GM04504 (cell line): ENCODE data around the gene ENTPD8.
"Not testable (repeated sequence)": the region's sequence is repeated elsewhere in the genome, so short reads cannot be mapped to it uniquely, and the experiment has no call there.

Source experiments
- DNase-seq: peaks from one replicate; pipeline ENCODE4 v3.0.0-alpha.2; 2012; ENCODE audit warnings: low read depth

The ENTPD8 gene

DNA sequence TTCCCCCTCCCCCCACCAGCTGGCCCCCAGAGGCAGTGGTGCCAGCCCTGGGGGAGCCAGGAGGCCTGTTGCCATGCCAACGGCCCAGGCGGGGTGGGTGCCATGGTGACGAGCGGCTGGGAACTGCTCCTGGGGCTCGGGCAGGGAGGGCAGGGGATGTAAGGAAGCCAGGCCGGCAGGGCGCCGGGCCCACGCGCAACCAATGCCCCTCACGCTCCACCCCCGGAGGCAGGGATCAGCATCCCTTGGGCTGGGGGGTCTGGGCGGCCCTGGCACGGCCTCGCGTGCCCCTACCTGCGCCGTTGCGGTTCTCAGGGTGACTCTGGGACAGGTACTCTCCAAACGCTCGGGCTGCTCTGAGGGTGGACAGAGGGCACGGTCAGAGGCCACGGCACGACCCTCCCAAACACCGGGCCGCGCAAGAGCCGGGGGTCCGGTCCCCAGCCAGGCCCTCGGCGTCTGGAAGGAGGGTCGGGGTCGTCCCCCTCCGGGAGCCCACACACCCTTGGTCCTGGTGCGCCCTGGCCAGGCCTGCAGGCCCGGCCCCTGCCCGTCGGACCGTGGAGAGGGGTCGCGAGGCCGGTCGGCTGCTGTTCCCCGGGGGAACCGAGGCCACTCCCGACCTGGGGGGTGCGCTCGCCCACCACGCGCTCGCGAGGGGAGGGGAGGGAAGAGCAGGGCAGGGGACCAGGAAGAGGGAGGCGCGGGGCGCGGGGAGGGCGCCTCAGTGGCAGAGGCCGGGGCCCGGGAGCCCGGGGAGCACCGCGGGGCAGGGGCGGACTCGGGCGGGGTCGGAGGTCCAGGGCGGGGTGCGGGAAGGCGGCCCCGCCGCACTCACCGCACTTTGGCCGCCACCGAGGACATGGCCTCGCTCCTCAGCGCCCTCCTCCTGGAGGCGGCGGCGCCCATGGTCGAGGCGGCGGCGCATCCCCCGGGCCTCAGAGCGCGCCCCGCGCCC is 17.3 kb upstream of the ENTPD8 start:
- no peak for DNase-seq

DNA sequence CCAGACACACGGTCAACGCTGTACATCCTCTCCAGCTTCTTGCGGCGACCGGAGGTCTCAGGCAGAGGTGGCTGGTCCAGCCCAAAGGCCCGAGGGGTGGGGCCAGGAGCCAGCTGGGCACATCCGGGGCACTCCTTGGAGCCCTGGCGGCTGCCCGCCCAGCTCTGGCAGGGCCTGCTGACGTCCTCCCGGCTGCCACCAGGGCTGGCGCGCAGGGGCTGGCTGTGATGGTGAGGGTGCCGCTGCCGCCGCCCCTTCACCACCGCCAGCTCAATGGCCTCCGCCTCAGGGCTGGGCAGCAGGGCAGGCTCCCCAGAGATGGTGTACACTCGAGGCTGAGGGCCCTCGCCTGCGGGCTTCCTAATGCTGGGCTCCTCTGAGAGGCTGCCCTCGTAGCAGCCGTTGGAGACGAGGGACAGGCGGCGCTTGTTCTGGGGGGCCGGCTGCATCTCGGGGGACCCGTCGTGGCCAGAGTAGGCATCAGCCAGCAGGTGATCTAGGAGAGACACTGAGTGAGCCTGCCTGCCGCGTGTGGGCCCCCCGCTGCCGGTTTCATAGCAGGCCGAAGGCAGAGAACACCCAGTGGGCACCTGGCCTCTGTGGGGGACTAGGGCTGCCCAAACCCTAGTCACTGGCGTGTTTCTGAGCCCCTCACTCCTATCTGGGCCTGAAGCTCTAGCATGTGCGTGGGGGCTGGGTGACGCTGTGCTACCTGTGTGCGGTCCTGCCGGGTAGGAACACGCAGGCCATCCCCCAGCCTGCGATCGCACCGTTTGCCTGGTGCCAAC is 16.4 kb upstream of the ENTPD8 start:
- DNase-seq = no peak

DNA sequence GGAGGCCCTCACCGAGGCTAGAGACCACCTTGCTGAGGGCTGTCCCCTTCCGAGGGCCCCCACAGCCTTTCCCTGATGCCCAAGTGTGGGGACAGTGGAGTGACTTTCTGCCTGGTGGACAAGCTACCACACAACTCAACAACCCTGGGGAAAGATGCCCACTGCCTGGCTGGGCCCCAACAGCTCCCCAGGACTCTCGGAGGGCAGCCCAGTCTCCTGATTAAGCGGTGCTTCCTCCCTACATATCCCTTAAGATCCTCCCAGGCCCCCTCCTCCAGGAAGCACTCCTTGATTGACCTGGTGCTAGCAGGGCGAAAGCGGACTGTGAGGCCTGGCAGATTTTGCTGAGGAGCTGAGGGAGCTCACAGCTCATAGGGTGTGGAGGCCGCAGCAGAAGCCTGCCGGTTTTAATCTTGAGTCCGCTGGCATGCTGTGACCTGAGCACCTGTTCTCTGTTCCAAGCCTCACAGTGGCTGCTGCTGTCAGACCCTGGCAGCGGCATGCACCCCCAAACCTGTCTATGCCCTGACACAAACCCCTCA is 15.8 kb upstream of the ENTPD8 start:
- no peak for DNase-seq

DNA sequence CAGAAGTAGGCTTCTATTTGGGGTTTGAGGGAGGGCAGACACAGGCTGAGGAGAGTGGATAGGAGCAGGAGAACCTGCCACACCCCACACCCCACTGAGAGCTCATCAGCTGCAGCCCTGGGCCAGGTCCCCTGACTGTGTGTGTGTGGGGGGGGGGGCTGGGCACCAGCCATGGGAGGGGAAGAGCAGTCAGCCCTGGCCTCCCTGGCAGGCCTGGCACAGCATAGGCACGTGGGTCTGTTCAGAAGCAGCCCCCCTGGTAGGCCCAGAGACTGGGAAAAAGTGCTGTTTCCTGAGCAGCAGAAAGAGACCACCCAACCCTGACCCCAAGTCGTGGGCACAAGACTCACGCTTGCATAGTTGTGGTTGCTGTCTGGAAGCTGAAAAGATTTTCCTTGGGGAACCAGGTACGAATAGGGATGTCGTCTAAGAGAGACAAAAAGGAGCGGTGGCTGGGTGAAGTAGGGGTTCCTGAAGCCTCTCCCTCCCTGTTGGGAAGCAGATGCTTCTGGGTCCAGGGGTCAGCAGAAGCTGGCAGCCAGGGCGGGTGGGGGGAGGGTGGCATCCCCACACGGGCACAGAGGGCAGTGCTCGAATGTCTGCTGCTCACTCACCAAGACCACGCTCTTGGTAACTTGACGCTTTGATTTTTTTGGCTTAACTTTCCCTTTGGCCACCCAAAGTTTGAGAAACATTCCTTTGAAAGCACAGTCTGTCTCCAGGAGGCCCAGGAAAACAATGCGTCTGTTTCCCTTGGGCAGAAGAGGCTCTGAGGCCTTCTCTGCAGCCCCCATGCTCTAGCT is 15.1 kb upstream of the ENTPD8 start:
- no peak for DNase-seq

DNA sequence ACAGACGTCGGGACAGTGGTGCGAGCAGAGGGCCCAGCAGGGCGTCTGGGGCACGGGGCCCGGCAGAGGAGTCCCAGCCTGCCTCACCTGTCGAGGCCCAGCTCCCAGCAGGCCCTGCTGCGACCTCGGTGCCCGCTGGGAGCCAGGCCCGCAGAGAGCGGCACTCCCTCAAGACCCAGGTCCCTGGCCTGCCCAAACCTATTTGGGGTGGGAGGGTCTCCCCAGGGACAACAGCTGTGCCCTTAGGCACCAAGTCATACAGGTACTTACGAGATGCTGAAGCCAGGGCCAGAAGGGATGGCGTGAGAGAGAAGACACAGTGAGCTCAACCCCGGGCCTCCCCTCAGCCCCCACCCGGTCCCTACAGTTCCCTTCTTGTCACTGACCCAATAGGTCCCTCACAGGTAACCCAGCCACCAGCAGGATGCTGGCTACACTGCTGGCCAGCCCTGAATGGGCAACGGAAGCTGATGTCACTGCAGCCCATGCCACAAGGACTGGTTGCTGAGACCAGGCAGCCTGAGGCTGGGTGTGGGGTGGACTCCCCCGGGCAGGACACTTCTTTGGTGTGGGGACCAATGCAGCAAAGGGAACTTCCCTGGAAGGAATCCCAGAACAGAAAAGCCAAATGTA is 14.3 kb upstream of the ENTPD8 start:
- DNase-seq = no peak

DNA sequence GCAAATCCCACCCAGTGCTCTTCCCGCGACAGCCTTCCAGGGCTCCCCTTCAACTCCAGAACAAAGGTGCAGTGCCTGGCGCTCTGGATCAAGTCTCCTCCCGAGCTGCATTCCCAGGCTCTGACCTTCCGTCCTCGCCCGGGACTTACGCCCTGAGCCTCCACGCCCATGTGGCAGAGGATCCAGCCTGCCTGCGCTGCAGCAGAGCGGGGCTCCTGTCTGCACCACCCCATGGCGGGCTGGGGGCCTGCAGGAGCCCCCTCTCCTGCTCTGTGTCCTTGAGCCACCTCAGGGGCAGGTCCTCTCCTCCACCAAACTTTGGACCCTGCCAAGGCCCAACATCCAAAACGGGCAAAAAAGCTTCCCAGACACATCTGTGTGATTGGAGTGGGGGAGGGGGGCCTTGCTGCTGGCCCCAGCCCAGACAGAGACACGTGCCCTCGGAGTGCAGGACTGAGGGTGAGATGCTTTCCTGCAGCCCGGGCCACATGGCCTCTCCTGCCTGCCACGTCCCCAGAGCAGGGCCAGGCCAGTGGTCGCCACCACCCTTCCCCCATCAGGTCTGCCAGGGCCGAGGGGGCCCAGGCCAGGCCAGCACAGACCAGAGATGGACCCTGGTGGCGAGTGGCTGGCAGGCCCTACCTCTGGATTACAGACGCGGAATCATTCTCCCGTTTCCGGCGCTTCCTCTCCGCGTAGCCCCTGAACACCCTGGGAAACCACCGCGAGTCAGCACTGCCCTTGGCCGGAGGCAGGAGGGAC is 13.6 kb upstream of the ENTPD8 start:
- DNase-seq = no peak

DNA sequence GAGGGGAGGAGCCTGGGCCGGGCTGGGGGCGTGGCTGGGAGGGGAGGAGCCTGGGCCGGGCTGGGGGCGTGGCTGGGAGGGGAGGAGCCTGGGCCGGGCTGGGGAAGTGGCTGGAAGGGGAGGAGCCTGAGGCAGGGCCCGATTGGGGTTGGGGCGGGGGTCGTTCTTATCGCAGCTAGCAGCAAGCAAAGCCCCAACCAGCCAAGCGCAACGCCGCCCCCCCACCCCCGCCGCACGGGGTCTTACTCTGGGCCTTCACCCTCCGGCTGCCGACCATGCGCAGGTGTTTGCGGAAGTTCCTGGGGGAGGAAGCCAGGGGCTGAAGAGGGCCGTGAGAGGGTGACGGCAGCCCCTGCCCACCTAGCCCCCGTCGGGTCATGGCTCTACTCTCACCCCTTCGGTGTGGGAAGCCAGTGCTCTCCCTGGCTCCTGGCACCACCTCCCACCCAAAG is 13.0 kb upstream of the ENTPD8 start:
- no peak for DNase-seq

DNA sequence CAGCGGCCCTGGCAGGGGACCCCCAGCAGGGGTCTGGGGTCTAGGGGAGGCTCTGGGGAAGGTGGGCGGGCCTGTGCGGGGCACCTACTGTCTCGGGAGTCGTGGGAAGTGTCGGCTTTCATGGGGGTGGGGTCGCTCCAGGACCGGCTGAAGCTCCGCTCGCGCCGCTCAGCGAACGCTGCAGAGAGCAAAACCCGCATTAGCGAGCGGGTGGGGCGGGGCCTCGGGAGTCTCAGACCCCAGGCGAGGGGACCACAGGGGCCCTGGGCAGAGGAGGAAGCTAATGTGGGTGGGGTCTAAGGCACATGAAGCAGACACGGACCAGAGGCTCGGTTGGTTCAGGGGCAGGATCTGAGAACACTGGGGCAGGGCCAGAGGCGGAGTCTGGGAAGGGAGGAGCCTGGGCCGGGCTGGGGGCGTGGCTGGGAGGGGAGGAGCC is 12.5 kb upstream of the ENTPD8 start:
- no peak for DNase-seq

DNA sequence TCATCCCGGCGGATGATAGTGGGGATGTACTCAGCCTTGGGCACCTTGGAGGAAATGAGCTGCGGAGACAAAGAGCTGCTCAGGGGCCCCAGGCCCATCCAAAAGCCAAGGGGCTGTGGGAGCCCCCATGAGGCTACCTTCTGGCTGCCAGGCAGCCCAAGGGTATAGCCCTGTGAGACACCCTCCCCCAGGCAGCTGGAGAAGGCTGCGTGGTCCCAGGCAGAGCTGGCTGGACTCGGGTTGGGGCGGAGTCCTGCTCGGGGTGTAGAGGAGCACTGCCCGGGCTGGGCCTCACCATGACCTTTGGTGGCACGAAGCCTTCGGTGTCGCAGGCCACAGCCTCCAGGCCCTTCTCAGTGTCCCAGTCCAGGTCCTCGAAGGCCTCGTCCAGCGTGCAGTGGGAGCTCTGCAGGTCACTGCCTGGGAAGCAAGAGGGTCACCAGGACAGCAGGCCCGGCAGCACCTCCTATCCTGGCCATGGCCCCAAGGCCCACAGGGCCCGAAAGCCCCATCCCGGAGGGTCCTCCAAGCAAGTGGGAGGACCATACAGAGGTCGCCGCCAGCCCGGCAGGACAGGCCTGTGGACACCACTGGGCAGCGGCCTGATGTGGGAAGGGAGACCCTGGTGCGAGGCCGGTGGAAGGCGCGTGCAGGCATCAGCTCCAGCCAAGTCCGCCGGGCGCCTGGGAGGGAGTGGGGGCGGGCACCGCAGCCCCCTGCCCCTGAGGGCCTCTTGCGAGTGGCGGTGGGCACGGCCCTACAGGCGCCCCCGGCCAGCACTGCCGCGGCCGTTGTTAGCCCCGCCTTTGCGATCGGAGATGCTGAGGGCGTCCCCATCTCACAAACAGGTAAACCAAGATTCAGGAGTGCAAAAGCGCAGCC is 11.8 kb upstream of the ENTPD8 start:
- DNase-seq = no peak

DNA sequence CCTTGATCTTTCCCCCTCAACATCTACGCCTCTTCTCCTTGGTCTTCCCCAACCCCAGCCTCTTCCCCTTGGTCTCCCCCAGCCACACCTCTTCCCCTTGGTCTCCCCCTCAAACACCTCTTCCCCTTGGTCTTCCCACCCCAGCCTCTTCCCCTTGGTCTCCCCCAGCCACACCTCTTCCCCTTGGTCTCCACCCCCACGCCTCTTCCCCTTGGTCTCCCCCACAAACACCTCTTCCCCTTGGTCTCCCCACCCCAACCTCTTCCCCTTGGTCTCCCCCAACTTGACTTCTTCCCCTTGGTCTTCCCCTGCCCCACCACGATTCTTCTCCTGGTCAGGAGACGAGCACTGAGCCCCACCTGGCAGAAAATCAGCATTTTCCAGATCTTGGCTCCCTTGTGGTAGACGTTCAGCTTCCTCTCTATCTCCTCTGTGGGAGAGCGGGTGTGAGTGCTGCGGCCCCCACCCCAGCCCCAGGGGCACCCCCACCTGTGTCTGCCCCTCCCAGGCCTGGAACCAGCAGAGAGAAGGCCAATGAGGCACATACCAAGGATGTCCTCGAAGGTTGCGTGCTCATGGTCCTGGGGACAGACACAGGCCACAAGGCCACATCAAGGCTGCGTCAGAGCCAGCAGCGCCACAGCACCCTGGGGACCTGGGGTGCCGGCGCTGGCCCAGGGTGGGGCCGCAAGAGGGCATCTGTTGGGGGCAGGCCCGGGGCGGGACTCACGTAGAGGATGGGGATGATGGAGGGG is 11.0 kb upstream of the ENTPD8 start:
- no peak for DNase-seq

DNA sequence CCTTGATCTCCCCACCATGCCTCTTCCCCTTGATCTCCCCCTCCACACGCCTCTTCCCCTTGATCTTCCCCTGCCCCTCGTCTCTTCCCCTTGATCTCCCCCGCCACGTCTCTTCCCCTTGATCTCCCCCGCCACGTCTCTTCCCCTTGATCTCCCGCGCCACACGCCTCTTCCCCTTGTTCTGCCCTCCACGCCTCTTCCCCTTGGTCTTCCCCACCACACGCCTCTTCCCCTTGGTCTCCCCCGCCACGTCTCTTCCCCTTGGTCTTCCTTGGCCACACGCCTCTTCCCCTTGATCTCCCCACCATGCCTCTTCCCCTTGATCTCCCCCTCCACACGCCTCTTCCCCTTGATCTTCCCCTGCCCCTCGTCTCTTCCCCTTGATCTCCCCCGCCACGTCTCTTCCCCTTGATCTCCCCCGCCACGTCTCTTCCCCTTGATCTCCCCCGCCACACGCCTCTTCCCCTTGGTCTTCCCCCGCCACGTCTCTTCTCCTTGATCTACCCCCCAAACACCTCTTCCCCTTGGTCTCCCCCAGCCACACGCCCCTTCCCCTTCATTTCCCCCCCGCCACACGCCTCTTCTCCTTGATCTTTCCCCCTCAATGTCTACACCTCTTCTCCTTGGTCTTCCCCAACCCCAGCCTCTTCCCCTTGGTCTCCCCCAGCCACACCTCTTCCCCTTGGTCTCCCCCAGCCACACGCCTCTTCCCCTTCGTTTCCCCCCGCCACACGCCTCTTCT is 10.3 kb upstream of the ENTPD8 start:
- DNase-seq = not testable (repeated sequence)

DNA sequence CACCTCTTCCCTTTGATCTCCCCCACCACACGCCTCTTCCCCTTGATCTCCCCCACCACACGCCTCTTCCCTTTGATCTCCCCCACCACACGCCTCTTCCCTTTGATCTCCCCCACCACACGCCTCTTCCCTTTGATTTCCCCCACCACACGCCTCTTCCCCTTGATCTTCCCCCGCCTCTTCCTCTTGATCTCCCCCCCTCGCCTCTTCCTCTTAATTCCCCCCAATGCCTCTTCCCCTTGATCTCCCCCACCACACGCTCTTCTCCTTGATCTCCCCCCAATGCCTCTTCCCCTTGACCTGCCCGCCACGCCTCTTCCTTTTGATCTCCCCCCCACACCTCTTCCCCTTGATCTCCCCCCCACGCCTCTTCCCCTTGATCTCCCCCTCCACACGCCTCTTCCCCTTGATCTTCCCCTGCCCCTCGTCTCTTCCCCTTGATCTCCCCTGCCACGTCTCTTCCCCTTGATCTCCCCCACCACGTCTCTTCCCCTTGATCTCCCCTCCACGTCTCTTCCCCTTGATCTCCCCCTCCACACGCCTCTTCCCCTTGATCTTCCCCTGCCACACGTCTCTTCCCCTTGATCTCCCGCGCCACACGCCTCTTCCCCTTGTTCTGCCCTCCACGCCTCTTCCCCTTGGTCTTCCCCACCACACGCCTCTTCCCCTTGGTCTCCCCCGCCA is 9.5 kb upstream of the ENTPD8 start:
- DNase-seq = not testable (repeated sequence)

DNA sequence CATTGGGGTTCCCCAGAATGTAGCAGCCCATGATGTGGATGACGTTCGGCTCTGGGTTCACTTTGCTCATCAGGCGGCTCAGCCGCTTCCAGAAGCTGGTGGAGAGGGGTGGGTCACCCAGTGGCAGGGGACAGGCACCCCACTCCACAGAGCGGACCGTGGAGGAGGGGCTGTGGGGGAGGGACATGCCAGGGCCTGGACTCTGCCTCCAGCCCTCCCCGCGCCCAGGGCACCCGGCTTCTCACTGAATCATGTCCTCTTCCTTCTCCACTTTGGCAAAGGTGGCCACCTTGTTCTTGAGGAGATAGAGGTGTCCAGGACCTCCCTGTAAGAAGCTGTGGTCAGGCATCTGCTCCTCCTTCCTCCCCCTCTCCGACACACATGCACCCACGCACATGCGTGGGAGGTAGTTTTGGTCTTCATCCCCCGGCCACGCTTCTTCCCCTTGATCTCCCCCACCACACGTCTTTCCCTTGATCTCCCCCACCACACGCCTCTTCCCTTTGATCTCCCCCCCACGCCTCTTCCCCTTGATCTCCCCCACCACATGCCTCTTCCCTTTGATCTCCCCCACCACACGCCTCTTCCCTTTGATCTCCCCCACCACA is 8.9 kb upstream of the ENTPD8 start:
- no peak for DNase-seq

DNA sequence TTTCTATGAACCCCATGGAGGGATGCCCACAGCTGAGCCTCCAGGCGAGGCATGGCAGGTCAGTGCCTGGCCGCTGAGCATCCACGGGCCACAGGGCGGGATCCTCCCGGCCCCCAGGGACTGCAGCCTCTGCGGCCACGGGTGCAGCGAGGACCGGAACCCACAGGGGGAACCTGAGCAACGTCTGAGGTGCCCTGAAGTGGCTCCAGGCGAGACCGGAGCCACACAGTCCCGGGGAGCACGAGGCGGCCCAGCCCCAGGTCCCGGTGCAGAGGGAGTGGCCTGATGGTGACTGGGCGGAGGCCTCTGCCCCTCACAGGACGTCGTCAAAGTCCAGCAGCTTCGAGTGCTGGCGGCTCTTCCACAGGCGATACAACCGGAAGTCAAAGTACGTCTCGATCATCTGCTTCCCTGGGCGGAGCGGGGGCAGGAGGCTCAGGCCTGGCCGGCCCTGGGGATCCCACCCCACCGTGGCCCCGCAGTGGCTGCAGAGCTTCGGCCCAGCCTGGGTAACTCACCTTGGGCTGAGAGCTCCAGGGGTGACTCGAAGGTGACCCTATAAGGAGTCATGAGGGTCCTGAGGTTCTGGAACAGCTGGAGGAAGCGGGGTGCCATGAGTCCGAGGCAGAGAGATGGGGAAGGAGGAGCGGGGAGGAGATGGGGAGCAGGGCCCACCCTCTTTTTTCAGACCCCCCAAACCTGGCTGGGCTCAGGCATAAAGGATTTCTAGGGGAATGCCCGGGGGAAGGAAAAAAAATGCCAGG is 8.1 kb upstream of the ENTPD8 start:
- no peak for DNase-seq

DNA sequence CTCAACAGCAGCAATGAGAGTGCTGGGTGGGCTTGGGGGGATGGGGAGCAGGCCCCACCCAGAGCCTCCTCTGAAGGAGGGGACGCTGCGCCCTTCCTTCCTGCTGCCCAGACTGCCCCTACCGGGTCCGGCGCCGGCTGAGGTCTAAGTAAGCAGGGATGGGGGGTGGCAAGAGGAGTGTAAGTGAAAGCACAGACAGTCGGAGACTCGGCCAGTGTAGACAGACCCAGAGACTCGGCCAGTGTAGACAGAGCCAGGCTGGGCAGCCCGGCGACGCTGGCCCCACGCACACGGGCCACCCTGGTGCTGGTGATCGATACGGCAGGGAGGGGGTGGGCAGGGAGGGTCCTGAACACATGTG is 7.4 kb upstream of the ENTPD8 start:
- DNase-seq = no peak
